HG02943 (cell line): ENCODE measurements around the gene KCNA2.

Experiments
- ATAC-seq: cut with Tn5 transposase; IDR thresholded peaks from one replicate; pipeline ENCODE4 v1.9.1; 2021; ENCODE audit warnings: mild to moderate bottlenecking, low read depth, moderate library complexity; ENCODE audit not compliant: unreplicated experiment

KCNA2 gene

DNA sequence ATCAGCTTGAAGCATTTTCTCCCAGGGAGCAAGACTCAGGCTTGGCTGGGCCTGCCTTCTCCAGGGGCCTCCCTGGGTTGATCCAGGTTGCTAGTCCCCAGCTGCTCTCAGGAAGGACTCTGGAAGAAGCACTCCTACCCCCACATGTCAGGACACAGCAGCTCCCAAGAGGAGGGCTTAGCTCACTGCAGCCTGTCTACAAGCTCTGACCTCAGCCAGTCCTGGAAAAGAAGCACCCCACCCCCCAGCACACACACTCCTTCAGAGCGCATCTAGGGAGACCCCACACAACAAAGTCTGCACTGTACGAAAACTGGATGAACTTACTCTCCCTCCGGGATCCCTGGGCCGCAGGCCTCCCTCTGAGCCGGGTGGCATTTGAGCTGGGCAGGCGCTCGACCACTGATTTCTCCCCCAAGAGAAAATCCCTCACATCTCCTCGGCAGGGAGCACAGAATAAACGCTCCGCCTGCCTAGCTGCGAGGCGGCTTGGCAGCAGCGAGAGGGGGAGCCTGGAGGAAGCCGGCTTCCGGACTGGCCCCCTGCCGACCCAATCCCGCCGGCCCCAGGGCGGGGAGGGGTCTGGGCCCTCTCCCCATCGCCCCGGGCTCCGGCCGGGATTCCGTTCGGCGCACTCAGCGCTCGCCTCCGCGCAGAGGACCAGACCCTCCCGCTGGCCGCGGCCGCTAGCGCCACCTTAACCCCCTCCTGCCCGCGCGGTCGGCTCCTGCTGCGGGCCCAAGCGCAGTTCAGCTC is at the start of gene KCNA2:
KCNA2 (minus strand) TSS at position 458 of the 756 bp plus-strand sequence. CDS start 1,576 bp downstream, outside the sequence.
- no peak for ATAC-seq

GRCh38 chr1:110650609-110651008 is 44.5 kb upstream of the KCNA2 start:
- ATAC-seq = no peak

DNA sequence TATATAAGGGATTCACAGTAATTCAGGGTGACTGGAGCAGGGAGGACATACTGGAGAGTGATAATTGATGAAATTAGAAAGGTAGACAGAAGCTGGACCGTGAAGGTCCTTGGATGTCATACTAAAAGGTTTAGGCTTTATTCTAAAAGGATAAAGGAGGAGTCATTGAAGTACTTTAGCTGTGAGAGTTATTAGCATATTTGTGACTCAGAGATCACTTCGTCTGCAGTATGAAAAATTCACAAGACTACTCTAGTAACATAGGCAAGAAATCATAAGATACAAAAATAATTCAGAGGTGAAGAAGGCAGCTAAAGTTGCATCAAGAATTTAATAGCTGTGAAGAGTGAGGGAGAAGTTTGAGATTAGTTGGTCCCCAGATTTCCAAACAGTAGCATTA is 42.3 kb upstream of the KCNA2 start:
- ATAC-seq = no peak

- no peak for ATAC-seq
Measured at GRCh38 chr1:110647254-110647891, 41.2 kb upstream of the KCNA2 start.

DNA sequence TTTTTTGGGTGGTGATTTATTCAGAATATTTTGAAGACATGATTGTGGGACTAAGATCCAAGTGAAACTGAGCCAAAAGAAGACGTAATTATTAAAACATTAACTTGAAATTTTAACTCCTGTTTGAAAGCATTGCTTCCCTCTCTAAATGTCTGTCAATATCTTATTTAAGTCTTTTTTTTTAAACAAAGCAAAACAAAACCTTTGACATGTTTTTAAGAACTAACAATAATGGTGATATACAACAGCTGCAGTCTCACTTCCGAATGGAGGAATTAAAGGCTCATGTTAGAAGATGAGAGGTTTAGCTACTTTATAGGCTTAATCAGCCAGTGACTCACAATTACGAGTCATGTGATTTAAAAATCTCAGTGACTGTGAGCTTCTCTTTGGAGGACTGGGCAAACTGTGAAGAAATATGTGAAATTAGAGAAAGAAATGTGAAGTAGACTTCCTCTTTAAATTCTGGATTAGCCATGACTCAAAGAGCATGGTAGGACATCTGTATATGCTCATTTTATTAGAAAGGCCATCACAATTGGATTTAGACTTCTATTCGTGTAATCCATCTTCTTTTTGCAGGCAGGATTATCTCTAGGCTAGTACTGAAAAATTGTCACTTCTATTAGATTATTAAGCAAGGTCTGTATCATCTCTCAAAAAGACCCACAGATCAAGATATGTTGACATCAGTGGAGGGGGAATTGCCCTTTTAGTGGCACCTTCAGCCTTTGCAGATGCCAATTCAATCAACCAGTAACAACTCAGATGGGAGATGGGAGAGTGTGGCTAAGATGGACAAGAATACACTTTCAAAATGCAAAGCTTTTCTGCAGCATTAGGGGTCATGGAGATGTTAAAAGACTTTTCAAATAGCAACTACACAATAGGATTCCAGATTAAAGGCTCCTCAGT is 39.9 kb upstream of the KCNA2 start:
- no peak for ATAC-seq

DNA sequence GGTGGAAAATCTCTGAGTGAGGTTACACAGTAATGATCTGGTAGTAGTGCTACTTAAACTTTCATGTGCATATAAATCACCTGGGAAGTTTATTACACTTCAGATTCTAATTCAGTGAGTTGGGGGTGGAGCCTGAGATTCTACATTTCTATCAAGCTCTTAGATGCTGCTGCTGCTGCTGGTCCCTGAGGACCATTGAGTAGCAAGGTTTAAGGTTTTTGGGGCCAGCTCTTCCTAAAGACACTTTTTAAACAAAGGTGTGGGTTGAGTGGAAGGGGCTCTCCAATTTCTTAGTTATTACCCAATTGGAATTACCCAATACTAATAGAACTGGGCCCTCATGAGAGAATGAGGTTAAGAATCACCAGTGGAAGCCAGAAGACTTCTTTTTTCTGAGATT is 39.1 kb upstream of the KCNA2 start:
- no peak for ATAC-seq

GRCh38 chr1:110643879-110644472 is 37.8 kb upstream of the KCNA2 start:
- no peak for ATAC-seq

- ATAC-seq = no peak
Measured at GRCh38 chr1:110639724-110640386, 33.7 kb upstream of the KCNA2 start.

DNA sequence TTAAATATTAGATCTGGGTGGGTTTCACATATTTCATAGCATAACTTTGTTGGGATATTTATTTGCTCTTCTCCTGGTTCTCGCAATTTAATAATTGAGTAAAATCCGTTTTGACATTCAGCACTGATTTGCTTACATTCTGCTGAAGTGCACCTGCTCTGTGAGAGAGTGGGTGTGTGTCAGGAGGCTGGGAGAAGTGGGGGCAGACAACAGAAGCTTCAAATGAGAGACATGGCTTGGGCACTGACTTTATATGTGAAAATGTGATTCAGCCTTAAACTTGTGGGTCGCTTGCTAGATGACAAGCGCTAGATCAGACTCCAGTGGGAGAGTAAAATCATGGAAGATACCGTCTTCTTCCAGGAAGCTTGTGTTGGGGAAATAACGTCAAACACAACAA is 32.4 kb upstream of the KCNA2 start:
- ATAC-seq = no peak

- no peak for ATAC-seq
Measured at GRCh38 chr1:110638058-110638457, 31.9 kb upstream of the KCNA2 start.

- no peak for ATAC-seq
Measured at GRCh38 chr1:110637475-110637874, 31.3 kb upstream of the KCNA2 start.

- ATAC-seq = no peak
Measured at GRCh38 chr1:110636149-110636935, 30.2 kb upstream of the KCNA2 start.

- ATAC-seq = no peak
Measured at GRCh38 chr1:110635434-110635833, 29.3 kb upstream of the KCNA2 start.

DNA sequence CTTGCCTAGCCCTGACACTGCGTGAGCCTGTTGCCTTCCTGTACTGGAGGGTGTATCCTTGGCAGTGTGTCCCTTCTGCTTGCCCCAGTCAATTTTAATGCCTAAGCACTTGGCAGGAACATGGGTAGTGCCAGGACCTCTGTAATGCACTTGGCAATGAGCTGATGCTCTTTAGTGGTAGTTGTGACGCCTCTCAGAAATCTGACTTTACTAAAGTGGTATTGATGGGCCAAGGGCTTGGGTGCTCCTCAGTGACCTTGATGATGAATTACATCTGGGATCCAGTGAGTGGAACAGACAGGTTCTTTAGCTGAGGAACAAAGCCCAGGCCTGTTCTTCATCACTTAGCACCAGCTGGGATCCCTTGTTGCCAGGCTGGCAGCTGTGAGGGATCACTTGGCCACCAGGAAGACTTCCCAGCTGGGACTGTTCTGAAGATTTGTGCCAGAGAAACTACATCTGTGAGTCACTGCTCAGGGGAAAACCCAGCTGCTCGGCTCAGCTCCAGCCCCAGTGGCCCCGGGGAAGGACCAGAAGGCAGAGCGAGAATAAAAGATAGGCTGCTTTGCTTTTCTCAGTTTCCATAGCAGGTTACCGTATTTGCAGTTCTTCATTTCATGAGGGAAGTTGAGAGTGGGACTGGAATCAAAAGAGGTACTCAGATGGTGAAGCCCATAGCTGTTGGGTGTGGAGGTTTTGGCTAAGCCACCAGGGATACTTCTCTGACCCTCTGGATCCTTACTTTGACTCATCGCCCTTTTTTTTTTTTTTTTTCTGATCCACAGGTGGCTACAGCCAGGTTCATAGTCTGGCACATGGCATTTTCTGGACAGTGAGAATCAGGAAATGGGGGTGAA is 28.5 kb upstream of the KCNA2 start:
- ATAC-seq = no peak

- ATAC-seq = no peak
Measured at GRCh38 chr1:110634086-110634454, 27.9 kb upstream of the KCNA2 start.

DNA sequence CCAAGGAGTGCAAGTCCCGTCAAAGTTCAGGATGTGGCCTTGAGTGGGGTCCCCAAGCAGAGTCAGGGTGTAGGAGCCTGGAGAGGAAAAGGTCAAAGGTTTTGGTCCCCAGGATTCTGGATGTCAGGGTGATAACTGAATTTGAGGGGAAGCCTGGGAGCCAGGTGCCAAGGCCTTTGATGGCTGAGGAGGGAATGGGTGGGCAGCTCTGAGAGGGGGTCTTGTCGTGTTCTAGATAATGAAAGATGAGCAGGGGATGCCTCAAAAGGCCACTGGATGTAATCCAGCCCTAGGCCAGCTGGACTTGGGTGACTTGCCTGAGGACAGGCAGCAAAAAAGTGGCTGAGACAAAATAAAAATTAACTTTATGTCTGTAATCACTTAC is 27.5 kb upstream of the KCNA2 start:
- ATAC-seq = no peak

DNA sequence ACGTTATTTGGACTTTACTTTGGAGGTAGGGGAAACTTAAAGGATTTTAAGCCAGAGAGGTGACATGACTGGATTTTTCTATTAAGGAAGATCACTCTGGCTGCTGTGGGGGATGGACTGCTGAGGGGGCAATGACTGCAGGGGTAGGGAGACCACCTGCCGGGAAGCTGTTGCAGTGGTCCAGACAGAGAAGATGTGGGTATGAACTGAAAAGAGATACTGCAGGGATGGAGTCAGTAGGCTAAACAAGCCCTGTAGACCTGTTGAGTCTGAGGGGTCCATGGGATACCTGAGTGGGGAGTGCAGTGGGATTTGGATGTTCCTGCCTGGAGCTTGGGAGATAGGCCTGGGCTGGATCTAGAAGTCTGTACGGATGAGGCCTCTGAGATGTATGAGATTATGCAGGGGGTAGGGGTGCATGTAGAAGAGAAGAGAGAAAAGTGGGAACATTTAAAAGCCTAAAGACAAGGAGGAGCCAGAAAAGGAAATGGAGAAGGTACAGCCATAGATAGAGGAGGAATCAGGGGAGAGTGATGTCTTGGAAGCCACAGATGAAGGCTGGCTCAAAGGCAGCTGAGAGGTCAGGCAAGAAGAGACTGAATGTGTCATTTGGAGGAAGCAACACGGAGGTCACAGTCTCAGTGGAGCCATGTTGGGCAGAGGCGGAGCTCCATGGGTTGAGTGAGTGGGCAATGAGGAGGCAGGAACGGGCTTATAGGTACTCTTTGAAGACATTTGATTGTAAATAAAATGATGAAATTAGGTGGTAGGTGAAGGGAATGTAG is 25.9 kb upstream of the KCNA2 start:
- no peak for ATAC-seq
